ENCODE data around the gene GPRIN1.

Gene GPRIN1

GRCh38 chr5:176640616-176641015 lies 30.7 kb upstream of the GPRIN1 start:
- no peaks in the 10 kb centered on the region for H3K4me1 ChIP-seq (ENCODE audit: insufficient read depth, low read length)
- no peak overlapping the region for H3K9ac ChIP-seq (ENCODE audit: low read length)
- H3K36me3 ChIP-seq (ENCODE audit: insufficient read depth, low read length) = no peaks in the 10 kb centered on the region
- no peaks in the 10 kb centered on the region for H3K9me3 ChIP-seq (ENCODE audit: low read length)
- H3K27me3 ChIP-seq (ENCODE audit: control insufficient read depth in 1 of 2, insufficient read depth in 2 of 2, low read length in 2 of 2) = no peaks in the 10 kb centered on the region
- H3K27ac ChIP-seq (ENCODE audit: low read depth, low read length) = no peak overlapping the region
- no peak overlapping the region for H3K4me3 ChIP-seq (ENCODE audit: low read depth in 1 of 2, low read length in 2 of 2)

DNA sequence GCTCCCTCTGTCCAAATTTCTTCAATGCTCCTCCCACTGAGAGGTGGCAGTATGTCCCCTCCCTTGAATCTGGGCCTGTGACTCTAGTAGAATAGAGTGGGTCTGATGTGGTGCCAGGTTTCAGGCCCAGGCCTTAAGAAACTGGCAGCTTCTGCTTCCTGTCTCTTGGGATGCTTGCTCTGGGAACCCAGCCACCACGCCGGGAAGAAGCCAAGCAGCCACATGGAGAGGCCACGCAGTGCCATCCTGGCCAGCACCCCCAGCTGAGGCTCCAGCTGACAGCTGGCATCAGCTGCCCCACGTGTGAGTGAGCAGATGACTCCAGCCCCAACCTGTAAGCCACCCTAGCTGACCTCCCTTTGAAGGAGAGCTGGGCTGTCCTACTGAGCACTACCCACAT lies 30.0 kb upstream of the GPRIN1 start:
- no peak overlapping the region for H3K27ac ChIP-seq (ENCODE audit: low read depth, low read length)
- H3K4me3 ChIP-seq (ENCODE audit: low read depth in 1 of 2, low read length in 2 of 2) = no peak overlapping the region
- no peaks in the 10 kb centered on the region for H3K9me3 ChIP-seq (ENCODE audit: low read length)
- H3K36me3 ChIP-seq (ENCODE audit: insufficient read depth, low read length) = no peaks in the 10 kb centered on the region
- H3K9ac ChIP-seq (ENCODE audit: low read length) = no peak overlapping the region
- H3K27me3 ChIP-seq (ENCODE audit: control insufficient read depth in 1 of 2, insufficient read depth in 2 of 2, low read length in 2 of 2) = no peaks in the 10 kb centered on the region
- no peaks in the 10 kb centered on the region for H3K4me1 ChIP-seq (ENCODE audit: insufficient read depth, low read length)

- Histone ChIP-seq H3K27me3 (ENCODE audit: control insufficient read depth in 1 of 2, insufficient read depth in 2 of 2, low read length in 2 of 2) (no peaks in the 10 kb centered on the region), H3K27ac (ENCODE audit: low read depth, low read length) (no peak overlapping the region), H3K9me3 (ENCODE audit: low read length) (no peaks in the 10 kb centered on the region), H3K4me3 (ENCODE audit: low read depth in 1 of 2, low read length in 2 of 2) (no peak overlapping the region), H3K36me3 (ENCODE audit: insufficient read depth, low read length) (no peaks in the 10 kb centered on the region), H3K9ac (ENCODE audit: low read length) (no peak overlapping the region), H3K4me1 (ENCODE audit: insufficient read depth, low read length) (no peaks in the 10 kb centered on the region)
These were observed 29.3 kb upstream of the GPRIN1 start for GRCh38 chr5:176639208-176639607.

DNA sequence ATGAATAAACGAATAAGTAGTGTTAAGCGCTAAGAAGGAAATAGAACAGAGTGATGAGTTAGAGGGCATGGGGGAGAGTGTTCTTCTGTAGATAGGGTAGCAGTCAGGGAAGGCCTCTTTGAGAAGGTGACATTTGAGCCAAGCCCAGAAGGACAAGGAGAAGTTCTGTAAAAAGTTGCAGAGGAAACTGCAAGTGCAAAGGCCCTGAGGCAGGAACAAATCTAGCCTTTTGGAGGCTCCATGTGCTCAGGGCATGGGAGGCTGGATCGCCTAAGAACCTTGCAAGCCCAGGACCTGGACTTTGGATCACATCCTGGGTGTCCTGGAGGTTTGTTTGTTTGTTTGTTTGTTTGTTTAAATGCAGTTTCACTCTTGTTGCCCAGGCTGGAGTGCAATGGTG lies 28.5 kb upstream of the GPRIN1 start:
- H3K27me3 ChIP-seq (ENCODE audit: control insufficient read depth in 1 of 2, insufficient read depth in 2 of 2, low read length in 2 of 2) = peaks cover 0 to 4% of the 10 kb centered on the region in 2 donors
- H3K4me1 ChIP-seq (ENCODE audit: insufficient read depth, low read length) = no peaks in the 10 kb centered on the region
- no peak overlapping the region for H3K4me3 ChIP-seq (ENCODE audit: low read depth in 1 of 2, low read length in 2 of 2)
- no peaks in the 10 kb centered on the region for H3K36me3 ChIP-seq (ENCODE audit: insufficient read depth, low read length)
- H3K27ac ChIP-seq (ENCODE audit: low read depth, low read length) = no peak overlapping the region
- H3K9me3 ChIP-seq (ENCODE audit: low read length) = no peaks in the 10 kb centered on the region
- no peak overlapping the region for H3K9ac ChIP-seq (ENCODE audit: low read length)

DNA sequence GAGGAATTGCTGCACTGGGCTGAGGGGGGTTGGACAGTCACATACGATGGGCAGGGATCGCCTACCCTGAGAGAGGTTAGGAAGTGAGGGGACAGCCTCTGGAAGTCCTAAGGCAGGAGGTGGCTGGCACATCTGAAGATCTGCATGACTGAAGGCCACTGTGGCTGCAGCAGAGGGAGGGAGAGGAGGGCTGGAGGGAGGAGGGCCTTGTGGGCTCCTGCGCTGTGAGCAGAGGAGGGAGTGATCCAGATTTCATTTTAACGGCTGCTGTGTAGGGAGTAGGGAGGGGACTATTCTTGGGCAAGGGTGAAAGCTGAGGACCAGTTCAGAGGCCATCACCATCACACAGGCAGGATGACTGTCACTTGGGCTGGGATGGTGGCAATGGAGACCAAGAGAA lies 27.6 kb upstream of the GPRIN1 start:
- Histone ChIP-seq H3K9ac (ENCODE audit: low read length) (no peak overlapping the region), H3K4me3 (ENCODE audit: low read depth in 1 of 2, low read length in 2 of 2) (no peak overlapping the region), H3K27ac (ENCODE audit: low read depth, low read length) (no peak overlapping the region), H3K9me3 (ENCODE audit: low read length) (no peaks in the 10 kb centered on the region), H3K27me3 (ENCODE audit: control insufficient read depth in 1 of 2, insufficient read depth in 2 of 2, low read length in 2 of 2) (peaks cover 0 to 12% of the 10 kb centered on the region in 2 donors), H3K4me1 (ENCODE audit: insufficient read depth, low read length) (no peaks in the 10 kb centered on the region), H3K36me3 (ENCODE audit: insufficient read depth, low read length) (no peaks in the 10 kb centered on the region)

- H3K27me3 ChIP-seq (ENCODE audit: control insufficient read depth in 1 of 2, insufficient read depth in 2 of 2, low read length in 2 of 2) = peaks cover 0 to 15% of the 10 kb centered on the region in 2 donors
- no peak overlapping the region for H3K4me3 ChIP-seq (ENCODE audit: low read depth in 1 of 2, low read length in 2 of 2)
- H3K4me1 ChIP-seq (ENCODE audit: insufficient read depth, low read length) = no peaks in the 10 kb centered on the region
- H3K9ac ChIP-seq (ENCODE audit: low read length) = no peak overlapping the region
- H3K36me3 ChIP-seq (ENCODE audit: insufficient read depth, low read length) = no peaks in the 10 kb centered on the region
- H3K27ac ChIP-seq (ENCODE audit: low read depth, low read length) = no peak overlapping the region
- H3K9me3 ChIP-seq (ENCODE audit: low read length) = no peaks in the 10 kb centered on the region
These were observed 26.5 kb upstream of the GPRIN1 start for GRCh38 chr5:176636426-176636825.

DNA sequence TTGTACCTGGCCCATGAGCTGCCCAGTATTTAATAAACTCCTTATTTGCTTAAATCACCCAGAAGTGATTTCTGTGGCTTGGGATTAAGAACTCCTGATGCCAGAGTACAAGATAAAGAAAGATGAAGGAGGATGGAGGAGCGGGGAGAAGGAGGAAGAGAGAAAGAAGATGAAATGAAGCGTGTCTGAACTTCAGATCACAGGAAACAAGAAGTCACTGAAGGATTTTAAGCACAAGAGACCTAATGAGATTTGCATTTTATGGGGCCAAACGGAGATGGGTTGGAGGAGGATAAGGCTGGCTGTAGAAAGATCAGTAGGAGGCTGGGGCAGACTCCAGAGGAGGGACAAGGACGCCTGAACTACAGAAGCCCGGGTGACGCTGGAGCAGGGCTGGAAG lies 23.6 kb upstream of the GPRIN1 start:
- Histone ChIP-seq H3K4me3 (ENCODE audit: low read depth in 1 of 2, low read length in 2 of 2) (no peak overlapping the region), H3K9ac (ENCODE audit: low read length) (no peak overlapping the region), H3K9me3 (ENCODE audit: low read length) (no peaks in the 10 kb centered on the region), H3K27me3 (ENCODE audit: control insufficient read depth in 1 of 2, insufficient read depth in 2 of 2, low read length in 2 of 2) (peaks cover 9 to 42% of the 10 kb centered on the region in 2 donors), H3K36me3 (ENCODE audit: insufficient read depth, low read length) (no peaks in the 10 kb centered on the region), H3K27ac (ENCODE audit: low read depth, low read length) (no peak overlapping the region), H3K4me1 (ENCODE audit: insufficient read depth, low read length) (no peaks in the 10 kb centered on the region)

- Histone ChIP-seq H3K36me3 (ENCODE audit: insufficient read depth, low read length) (no peaks in the 10 kb centered on the region), H3K4me1 (ENCODE audit: insufficient read depth, low read length) (no peaks in the 10 kb centered on the region), H3K27me3 (ENCODE audit: control insufficient read depth in 1 of 2, insufficient read depth in 2 of 2, low read length in 2 of 2) (peaks cover 17 to 51% of the 10 kb centered on the region in 2 donors), H3K9me3 (ENCODE audit: low read length) (no peaks in the 10 kb centered on the region), H3K9ac (ENCODE audit: low read length) (no peak overlapping the region), H3K4me3 (ENCODE audit: low read depth in 1 of 2, low read length in 2 of 2) (no peak overlapping the region), H3K27ac (ENCODE audit: low read depth, low read length) (no peak overlapping the region)
These were observed 22.8 kb upstream of the GPRIN1 start for GRCh38 chr5:176632745-176633144.

- Histone ChIP-seq H3K9ac (ENCODE audit: low read length) (no peak overlapping the region), H3K4me3 (ENCODE audit: low read depth in 1 of 2, low read length in 2 of 2) (no peak overlapping the region), H3K36me3 (ENCODE audit: insufficient read depth, low read length) (no peaks in the 10 kb centered on the region), H3K27me3 (ENCODE audit: control insufficient read depth in 1 of 2, insufficient read depth in 2 of 2, low read length in 2 of 2) (peaks cover 28 to 63% of the 10 kb centered on the region in 2 donors), H3K9me3 (ENCODE audit: low read length) (no peaks in the 10 kb centered on the region), H3K27ac (ENCODE audit: low read depth, low read length) (no peak overlapping the region), H3K4me1 (ENCODE audit: insufficient read depth, low read length) (no peaks in the 10 kb centered on the region)
These were observed 21.6 kb upstream of the GPRIN1 start for GRCh38 chr5:176631383-176632200.

- peaks cover 28 to 65% of the 10 kb centered on the region in 2 donors for H3K27me3 ChIP-seq (ENCODE audit: control insufficient read depth in 1 of 2, insufficient read depth in 2 of 2, low read length in 2 of 2)
- H3K4me1 ChIP-seq (ENCODE audit: insufficient read depth, low read length) = no peaks in the 10 kb centered on the region
- no peaks in the 10 kb centered on the region for H3K9me3 ChIP-seq (ENCODE audit: low read length)
- H3K4me3 ChIP-seq (ENCODE audit: low read depth in 1 of 2, low read length in 2 of 2) = peak overlapping the region in 1 of 2 donors; percentile 43
- no peak overlapping the region for H3K27ac ChIP-seq (ENCODE audit: low read depth, low read length)
- H3K9ac ChIP-seq (ENCODE audit: low read length) = no peak overlapping the region
- no peaks in the 10 kb centered on the region for H3K36me3 ChIP-seq (ENCODE audit: insufficient read depth, low read length)
These were observed 20.8 kb upstream of the GPRIN1 start for GRCh38 chr5:176630681-176631222.

DNA sequence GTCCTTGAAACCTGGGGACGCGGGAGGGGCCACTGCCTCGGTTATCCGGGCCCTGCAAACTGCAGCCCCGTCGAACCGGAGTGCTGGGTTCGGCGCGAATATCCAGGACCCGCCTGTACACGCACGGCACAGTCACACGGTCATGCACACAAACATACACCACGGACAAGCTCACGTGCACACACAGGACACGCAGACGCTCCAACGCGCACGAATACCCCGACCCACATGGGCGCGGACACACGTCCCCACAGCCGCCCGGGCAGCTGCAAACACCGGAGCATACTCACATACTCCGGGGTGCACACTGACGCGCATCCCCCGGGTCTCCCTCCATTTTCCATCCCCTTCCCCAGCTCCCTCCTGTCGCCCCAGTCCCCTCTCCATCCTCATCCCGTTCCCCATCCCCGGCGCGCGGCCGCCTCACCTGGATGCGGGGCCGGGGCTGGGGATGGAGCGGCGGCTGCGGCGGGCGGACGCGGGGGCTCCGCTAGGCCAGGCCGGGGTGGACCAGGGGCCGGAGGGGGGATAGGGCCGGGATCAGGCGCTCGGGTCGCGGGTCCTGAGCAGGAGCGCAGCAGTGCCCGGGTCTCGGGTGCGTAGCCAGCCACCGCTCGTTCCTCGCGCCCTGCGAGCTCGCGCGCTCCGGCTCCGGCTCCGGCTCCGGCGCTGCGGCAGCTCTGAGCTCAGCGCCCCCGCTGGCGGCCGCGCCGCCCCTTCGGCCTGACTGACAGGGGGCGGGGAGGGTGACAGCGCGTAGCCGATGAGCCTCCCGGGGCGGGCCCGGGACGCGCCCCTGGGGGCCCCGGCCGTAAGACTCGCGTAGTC lies 20.1 kb upstream of the GPRIN1 start, which contains the start of the genes EIF4E1B and SNCB:
TSS of gene EIF4E1B (plus strand) at position 823 of the 828 bp plus-strand sequence. CDS start 12,113 bp downstream, outside the sequence.
TSS of gene SNCB (minus strand) at position 682 of the 828 bp plus-strand sequence. CDS start 880 bp downstream, outside the sequence.
- Histone ChIP-seq H3K9ac (ENCODE audit: low read length) (no peak within 1 kb of the TSS), H3K4me1 (ENCODE audit: insufficient read depth, low read length) (no peaks in the 10 kb centered on the region), H3K4me3 (ENCODE audit: low read depth in 1 of 2, low read length in 2 of 2) (peak within 1 kb of the TSS in 1 of 2 donors; percentile 43), H3K27ac (ENCODE audit: low read depth, low read length) (no peak within 1 kb of the TSS), H3K9me3 (ENCODE audit: low read length) (no peaks in the 10 kb centered on the region), H3K27me3 (ENCODE audit: control insufficient read depth in 1 of 2, insufficient read depth in 2 of 2, low read length in 2 of 2) (peaks cover 28 to 70% of the 10 kb centered on the region in 2 donors), H3K36me3 (ENCODE audit: insufficient read depth, low read length) (no peaks in the 10 kb centered on the region)

Data from muscle layer of colon (tissue), 2 donors.